SK-N-SH (cell line): ENCODE results near the gene ALKBH2. TPM values are rescaled to one million over a fixed set of nuclear protein-coding genes. Genes with fewer than 3 reads are reported as not detected.

Source experiments
- CTCF ChIA-PET: fragments of 300-600, 350-600 bp; formaldehyde crosslinking; extraction: SDS; loops from one replicate; lab custom pipeline; 2021; lab: Yijun Ruan, JAX
- POLR2A ChIA-PET: fragments of 350-600 bp; sonication (Branson Sonifier 250); formaldehyde crosslinking; extraction: SDS; loops from one replicate; lab custom pipeline; 2020; ENCODE audit warnings: antibody characterized with exemption, inconsistent platforms; lab: Yijun Ruan, JAX
- DNase-seq: peaks from one replicate; pipeline ENCODE4 v3.0.0; 2012
- H2AFZ ChIP-seq: fragments of 200-600 bp; sonication (generic); 2 replicates; pipeline ENCODE4 v1.8.1; 2016; ENCODE audit warnings: antibody characterized with exemption, mild to moderate bottlenecking, low read depth
- H3F3A ChIP-seq: fragments of 200-600 bp; sonication (generic); replicated peaks from 2 replicates; pipeline ENCODE3; 2016; ENCODE audit warnings: antibody characterized with exemption, mild to moderate bottlenecking; ENCODE audit not compliant: insufficient read depth
- H3K27ac ChIP-seq, 2 experiments: fragments of 200-500 bp in 1 of 2; fragments of 200-600 bp in 1 of 2; sonication (Bioruptor generic) in 1 of 2; sonication (generic), shearing (Covaris generic) in 1 of 2; 2 replicates each; pipeline versions ENCODE4 v1.5.1 to v1.6.1; 2014 to 2016; ENCODE audit warnings: low read depth in 2 of 2, inconsistent platforms in 1 of 2, low read length in 1 of 2, mild to moderate bottlenecking in 1 of 2, mixed read lengths in 1 of 2
- H3K27me3 ChIP-seq: fragments of 200-600 bp; sonication (generic), shearing (Covaris generic); 2 replicates; pipeline ENCODE4 v1.6.1; 2016; ENCODE audit warnings: mixed run types; ENCODE audit not compliant: insufficient read depth
- H3K36me3 ChIP-seq, 2 experiments: fragments of 200-500 bp in 1 of 2; fragments of 200-600 bp in 1 of 2; sonication (Bioruptor generic) in 1 of 2; sonication (generic) in 1 of 2; replicated peaks in 1 of 2; 2 replicates each; pipeline versions ENCODE3 to v1.5.1; 2014 to 2016; ENCODE audit warnings: low read length in 1 of 2, mild to moderate bottlenecking in 1 of 2; ENCODE audit not compliant: insufficient read depth in 2 of 2, control insufficient read depth in 1 of 2
- H3K4me1 ChIP-seq, 2 experiments: fragments of 200-500 bp in 1 of 2; fragments of 200-600 bp in 1 of 2; sonication (Bioruptor generic) in 1 of 2; sonication (generic), shearing (Covaris generic) in 1 of 2; 2 replicates each; pipeline versions ENCODE4 v1.5.1 to v1.6.1; 2014 to 2016; ENCODE audit warnings: low read depth in 1 of 2, low read length in 1 of 2, mixed run types in 1 of 2; ENCODE audit not compliant: insufficient read depth in 2 of 2, control insufficient read depth in 1 of 2
- H3K4me2 ChIP-seq: fragments of 200-600 bp; sonication (generic), shearing (Covaris generic); 2 replicates; pipeline ENCODE4 v1.6.1; 2017; ENCODE audit warnings: mixed run types
- H3K4me3 ChIP-seq, 2 experiments: fragments of 200-500 bp in 1 of 2; fragments of 200-600 bp in 1 of 2; sonication (Bioruptor generic) in 1 of 2; sonication (generic), shearing (Covaris generic) in 1 of 2; 2 replicates each; pipeline versions ENCODE4 v1.5.1 to v1.8.1; 2014 to 2016; ENCODE audit warnings: low read depth in 2 of 2, inconsistent platforms in 1 of 2, low read length in 1 of 2, mild to moderate bottlenecking in 1 of 2, mixed read lengths in 1 of 2, moderate library complexity in 1 of 2
- H3K79me2 ChIP-seq: fragments of 200-600 bp; sonication (generic); 2 replicates; pipeline ENCODE4 v1.8.1; 2017; ENCODE audit warnings: mild to moderate bottlenecking; ENCODE audit not compliant: insufficient read depth
- H3K9ac ChIP-seq: fragments of 200-600 bp; sonication (generic); 2 replicates; pipeline ENCODE4 v1.6.1; 2017; ENCODE audit warnings: mixed run types
- H3K9me2 ChIP-seq: fragments of 200-600 bp; sonication (generic); 2 replicates; pipeline ENCODE4 v1.6.1; 2017; ENCODE audit warnings: mixed run types
- H3K9me3 ChIP-seq: fragments of 200-600 bp; sonication (generic); 2 replicates; pipeline ENCODE4 v1.6.1; 2017; ENCODE audit warnings: mixed run types, mild to moderate bottlenecking, moderate library complexity
- H4K20me1 ChIP-seq: fragments of 200-600 bp; sonication (generic); 2 replicates; pipeline ENCODE4 v1.6.1; 2017; ENCODE audit warnings: mild to moderate bottlenecking, mixed run types; ENCODE audit not compliant: insufficient read depth
- CHD2 ChIP-seq: fragments of 150-350 bp; IDR thresholded peaks from 2 replicates; pipeline ENCODE4 v1.6.1; 2018; ENCODE audit warnings: low read length; ENCODE audit not compliant: partially characterized antibody
- CTCF ChIP-seq: fragments of 200-600 bp; sonication (generic); IDR thresholded peaks from 2 replicates; pipeline ENCODE4 v1.6.1; 2017; ENCODE audit warnings: antibody characterized with exemption, mild to moderate bottlenecking, moderate library complexity
- EP300 ChIP-seq, 2 experiments: IDR thresholded peaks; 2 replicates each; pipeline versions ENCODE4 v1.4.0 to v1.6.1; 2012; ENCODE audit warnings: borderline replicate concordance in 1 of 2, low read depth in 1 of 2, low read length in 1 of 2
- EZH2phosphoT487 ChIP-seq: fragments of 200-600 bp; sonication (generic); IDR thresholded peaks from 2 replicates; pipeline ENCODE4 v1.6.1; 2017; ENCODE audit warnings: low read depth, mixed run types, mild to moderate bottlenecking, antibody characterized with exemption, moderate library complexity, borderline replicate concordance
- FOXM1 ChIP-seq: IDR thresholded peaks from 2 replicates; pipeline ENCODE4 v1.4.0; 2012; ENCODE audit warnings: low read depth, mild to moderate bottlenecking
- GABPA ChIP-seq: IDR thresholded peaks from 2 replicates; pipeline ENCODE4 v1.4.0; 2012; ENCODE audit warnings: low read depth, mild to moderate bottlenecking
- GATA2 ChIP-seq: sonication (generic); formaldehyde crosslinking; IDR thresholded peaks from 2 replicates; pipeline ENCODE4 v1.5.0; 2020; ENCODE audit warnings: mild to moderate bottlenecking, missing genetic modification reagents
- JUND ChIP-seq: IDR thresholded peaks from 2 replicates; pipeline ENCODE4 v1.4.0; 2012
- NFIC ChIP-seq: IDR thresholded peaks from 2 replicates; pipeline ENCODE4 v1.4.0; 2012; ENCODE audit warnings: borderline replicate concordance
- TCF12 ChIP-seq: IDR thresholded peaks from 2 replicates; pipeline ENCODE4 v1.4.0; 2012
- TEAD4 ChIP-seq: IDR thresholded peaks from 2 replicates; pipeline ENCODE4 v1.4.0; 2012; ENCODE audit warnings: mild to moderate bottlenecking, borderline replicate concordance; ENCODE audit not compliant: insufficient read depth
- YY1 ChIP-seq: IDR thresholded peaks from 2 replicates; pipeline ENCODE4 v1.4.0; 2012; ENCODE audit warnings: low read depth, mild to moderate bottlenecking
- ZBTB33 ChIP-seq: IDR thresholded peaks from 2 replicates; pipeline ENCODE4 v1.4.0; 2012; ENCODE audit warnings: low read depth, borderline replicate concordance
- WGBS: methylation state at CpG from one replicate; pipeline ENCODE4 v1.1.6; 2017; ENCODE audit warnings: low lambda C conversion rate; 5-methylcytosine and 5-hydroxymethylcytosine counted together
- polyA plus RNA-seq, 3 experiments: library from polyadenylated mRNA; depleted of rRNA; stranded (reverse); fragments of >200 nt; gene quantifications; 2 replicates each; pipeline ENCODE4 v1.2.3, GENCODE V29; 2012

The ALKBH2 gene
- polyA plus RNA-seq, 1 of the 3 experiments (the other 2 are of a cell fraction) = 47.3 TPM

- 88% methylated on average over 6 of the region's 6 CpGs for WGBS
- H3K79me2 ChIP-seq = no peaks in the 10 kb centered on the region
- no peaks in the 10 kb centered on the region for H3K9me2 ChIP-seq
- peaks cover 9% of the 10 kb centered on the region in 2 experiments for H3K4me1 ChIP-seq
- no peaks in the 10 kb centered on the region for H3K9me3 ChIP-seq
- H4K20me1 ChIP-seq = no peaks in the 10 kb centered on the region
- CTCF ChIA-PET = interaction anchor here (1.6 to 9.1 kb wide), 2 partner anchors 275 to 281 kb away, joined by 3 to 86 read pairs; no protein-coding TSS in a partner anchor
- H3K4me2 ChIP-seq = no peak overlapping the region
- no peak overlapping the region for H2AFZ ChIP-seq
- no peak for TF ChIP-seq GATA2 (CRISPR knock-in tag)
- no peak for TF ChIP-seq CTCF
- no peak for TF ChIP-seq JUND
- TF ChIP-seq ZBTB33 = no peak
- TF ChIP-seq EZH2phosphoT487 = no peak
- TF ChIP-seq GABPA = no peak
- no peak for TF ChIP-seq EP300 (IDR thresholded peaks at IDR 0.05; ENCODE audit: borderline replicate concordance in 1 of 2, low read depth in 1 of 2, low read length in 1 of 2)
- TF ChIP-seq TCF12 = no peak
- TF ChIP-seq FOXM1 = no peak
- no peak for TF ChIP-seq YY1
- peaks cover 22 to 24% of the 10 kb centered on the region in 2 experiments for H3K36me3 ChIP-seq
- H3F3A ChIP-seq = peaks cover 28% of the 10 kb centered on the region
- no peak for DNase-seq
- peak overlapping the region; percentile 95 to 97; a peak in 3 of 4 replicates for H3K27ac ChIP-seq
- POLR2A ChIA-PET = no interaction called here
- no peak overlapping the region for H3K4me3 ChIP-seq
- H3K27me3 ChIP-seq = no peaks in the 10 kb centered on the region
- no peak overlapping the region for H3K9ac ChIP-seq
Measured at GRCh38 chr12:109109746-109110350, 16.6 kb upstream of the ALKBH2 start.

- Histone ChIP-seq H4K20me1 (no peaks in the 10 kb centered on the region), H3K4me3 (no peak overlapping the region), H3K27me3 (no peaks in the 10 kb centered on the region), H3K9ac (no peak overlapping the region), H3K4me2 (no peak overlapping the region), H3F3A (peaks cover 13% of the 10 kb centered on the region), H3K4me1 (peaks cover under 1% of the 10 kb centered on the region in 2 experiments; a peak in 1 of 4 replicates), H3K79me2 (peaks cover under 1% of the 10 kb centered on the region; the same call in 1 of the 2 replicates), H2AFZ (no peak overlapping the region), H3K27ac (no peak overlapping the region), H3K9me2 (no peaks in the 10 kb centered on the region), H3K9me3 (no peaks in the 10 kb centered on the region), H3K36me3 (peaks cover 38 to 50% of the 10 kb centered on the region in 2 experiments)
- ChIA-PET CTCF (no interaction called here), POLR2A (no interaction called here)
- 90% methylated on average over 5 of the region's 5 CpGs for WGBS
- TF ChIP-seq ZBTB33 (no peak), TEAD4 (no peak), CHD2 (no peak), EZH2phosphoT487 (no peak), NFIC (no peak), GABPA (no peak)
- no peak for DNase-seq
Measured at GRCh38 chr12:109105176-109105575, 11.9 kb upstream of the ALKBH2 start.
